GM19099 (cell line): ENCODE results near the gene PSPH.

ENCODE experiments used
- POLR2A ChIP-seq: IDR thresholded peaks from 3 replicates; pipeline ENCODE4 v1.6.1; 2011; ENCODE audit warnings: low read depth; ENCODE audit not compliant: insufficient read length; ENCODE audit errors: extremely low read depth

PSPH gene

GRCh38 chr7:56051339-56052191 is at the start of gene PSPH, which contains the start of gene CCT6A:
Gene PSPH, minus strand, starts transcription at chr7:56051444. Its CDS starts 30,232 bp downstream, at chr7:56021212.
Gene CCT6A, plus strand, starts transcription at chr7:56051765. Its CDS starts 84 bp downstream, at chr7:56051849.
- TF ChIP-seq POLR2A = peak; percentile 77

- TF ChIP-seq POLR2A = no peak
These were observed 48.4 kb upstream of the PSPH start for GRCh38 chr7:56099653-56100052.

GRCh38 chr7:56097700-56098099 is 46.5 kb upstream of the PSPH start:
- TF ChIP-seq POLR2A = no peak

- no peak for TF ChIP-seq POLR2A
These were observed 41.7 kb upstream of the PSPH start, which contains the start of gene PHKG1 for GRCh38 chr7:56092789-56093531. Gene PHKG1, minus strand, starts transcription at chr7:56092952. Its CDS starts 4,011 bp downstream, at chr7:56088941.

GRCh38 chr7:56091591-56091990 is 40.3 kb upstream of the PSPH start:
- TF ChIP-seq POLR2A = no peak

GRCh38 chr7:56087445-56087844 is 36.2 kb upstream of the PSPH start:
- TF ChIP-seq POLR2A = no peak

- no peak for TF ChIP-seq POLR2A
These were observed 35.5 kb upstream of the PSPH start for GRCh38 chr7:56086761-56087160.

- TF ChIP-seq POLR2A = no peak
These were observed 32.0 kb upstream of the PSPH start for GRCh38 chr7:56083150-56083785.

- TF ChIP-seq POLR2A = no peak
These were observed 30.5 kb upstream of the PSPH start for GRCh38 chr7:56081626-56082340.

- TF ChIP-seq POLR2A = no peak
These were observed 28.4 kb upstream of the PSPH start for GRCh38 chr7:56079450-56080185.

GRCh38 chr7:56078196-56078595 is 27.0 kb upstream of the PSPH start:
- no peak for TF ChIP-seq POLR2A

- TF ChIP-seq POLR2A = no peak
These were observed 26.4 kb upstream of the PSPH start for GRCh38 chr7:56077681-56078080.

GRCh38 chr7:56074371-56074791 is 23.1 kb upstream of the PSPH start:
- TF ChIP-seq POLR2A = no peak

GRCh38 chr7:56063882-56064625 is 12.8 kb upstream of the PSPH start, which contains the start of gene SUMF2:
Gene SUMF2, plus strand, starts transcription at chr7:56064286. Its CDS starts 26 bp downstream, at chr7:56064312.
- TF ChIP-seq POLR2A = peak; percentile 94

GRCh38 chr7:56063500-56063881 is 12.2 kb upstream of the PSPH start:
- TF ChIP-seq POLR2A = no peak
